NCI-H748 treated with DMSO at 0.1 percent for 48 hours (cell line): ENCODE data around the gene TMEM117.
"Not testable (repeated sequence)": the region's sequence is repeated elsewhere in the genome, so short reads cannot be mapped to it uniquely, and the experiment has no call there.

ENCODE experiments used
- DNase-seq: peaks from one replicate; lab custom pipeline; 2025; lab: John Stamatoyannopoulos, UW

Gene TMEM117

GRCh38 chr12:44224399-44225148 is 388.7 kb downstream of the TMEM117 start:
- no peak for DNase-seq

- no peak for DNase-seq
These were observed 389.2 kb downstream of the TMEM117 start for GRCh38 chr12:44225149-44225510.

- no peak for DNase-seq
These were observed 391.7 kb downstream of the TMEM117 start for GRCh38 chr12:44227616-44228015.

- no peak for DNase-seq
These were observed 394.0 kb downstream of the TMEM117 start for GRCh38 chr12:44229846-44230245.

- no peak for DNase-seq
These were observed 399.8 kb downstream of the TMEM117 start for GRCh38 chr12:44235674-44236073.

GRCh38 chr12:44240186-44240585 is 404.3 kb downstream of the TMEM117 start:
- DNase-seq: no peak

- DNase-seq: no peak
These were observed 410.1 kb downstream of the TMEM117 start for GRCh38 chr12:44245932-44246331.

- no peak for DNase-seq
These were observed 410.7 kb downstream of the TMEM117 start for GRCh38 chr12:44246482-44247105.

GRCh38 chr12:44247588-44247987 is 411.7 kb downstream of the TMEM117 start:
- DNase-seq: no peak

GRCh38 chr12:44248436-44248835 is 412.6 kb downstream of the TMEM117 start:
- DNase-seq: no peak

- not testable (repeated sequence) for DNase-seq
These were observed 414.6 kb downstream of the TMEM117 start for GRCh38 chr12:44250440-44250839.

- DNase-seq: no peak
These were observed 417.5 kb downstream of the TMEM117 start for GRCh38 chr12:44253338-44253856.

GRCh38 chr12:44258246-44258645 is 422.4 kb downstream of the TMEM117 start:
- DNase-seq: no peak

GRCh38 chr12:44259890-44260289 is 424.0 kb downstream of the TMEM117 start:
- no peak for DNase-seq

- DNase-seq: no peak
These were observed 424.7 kb downstream of the TMEM117 start for GRCh38 chr12:44260581-44260980.

- no peak for DNase-seq
These were observed 449.6 kb downstream of the TMEM117 start for GRCh38 chr12:44285321-44285960.

GRCh38 chr12:44286336-44286735 is 450.5 kb downstream of the TMEM117 start:
- DNase-seq: no peak

- DNase-seq: no peak
These were observed 451.1 kb downstream of the TMEM117 start for GRCh38 chr12:44286821-44287505.

GRCh38 chr12:44287545-44287944 is 451.7 kb downstream of the TMEM117 start:
- no peak for DNase-seq

GRCh38 chr12:44294649-44295048 is 458.8 kb downstream of the TMEM117 start:
- DNase-seq: no peak

- no peak for DNase-seq
These were observed 460.2 kb downstream of the TMEM117 start for GRCh38 chr12:44295958-44296623.
